H1 (cell line): Measurements from ENCODE around the gene FBXO44. TPM values are rescaled to one million over a fixed set of nuclear protein-coding genes. Genes with fewer than 3 reads are reported as not detected.

Experiments
- BRCA1 ChIP-seq: IDR thresholded peaks from 2 replicates; pipeline ENCODE4 v1.6.1; 2012; ENCODE audit warnings: low read depth, low read length, improper control_type of control experiment
- CHD2 ChIP-seq: IDR thresholded peaks from 2 replicates; pipeline ENCODE4 v1.6.1; 2012; ENCODE audit warnings: low read length, improper control_type of control experiment
- CTBP2 ChIP-seq: IDR thresholded peaks from 2 replicates; pipeline ENCODE4 v1.7.0; 2011; ENCODE audit warnings: borderline replicate concordance, mild to moderate bottlenecking, moderate library complexity, mixed read lengths, low read length; ENCODE audit not compliant: insufficient read depth, insufficient read length
- KDM4A ChIP-seq: IDR thresholded peaks from one replicate; pipeline ENCODE4 v1.7.1; 2012; ENCODE audit warnings: low read depth, mild to moderate bottlenecking, moderate library complexity, low read length, inconsistent platforms; ENCODE audit not compliant: severe bottlenecking
- POLR2AphosphoS5 ChIP-seq: IDR thresholded peaks from 2 replicates; pipeline ENCODE4 v1.6.1; 2011; ENCODE audit warnings: low read depth, low read length
- RAD21 ChIP-seq, 2 experiments: IDR thresholded peaks in 1 of 2; conservative IDR thresholded peaks in 1 of 2; 2 replicates each; pipeline ENCODE4 v1.6.1; 2011; ENCODE audit warnings: low read depth in 2 of 2, low read length in 2 of 2, improper control_type of control experiment in 1 of 2, inconsistent platforms in 1 of 2, mild to moderate bottlenecking in 1 of 2, moderate library complexity in 1 of 2
- SIN3A ChIP-seq, 2 experiments: IDR thresholded peaks in 1 of 2; conservative IDR thresholded peaks in 1 of 2; 2 replicates each; pipeline ENCODE4 v1.6.1; 2011 to 2012; ENCODE audit warnings: low read length in 2 of 2, improper control_type of control experiment in 1 of 2, low read depth in 1 of 2, mild to moderate bottlenecking in 1 of 2
- TCF12 ChIP-seq: IDR thresholded peaks from 2 replicates; pipeline ENCODE4 v1.6.1; 2011; ENCODE audit warnings: low read depth, mild to moderate bottlenecking, low read length
- polyA plus RNA-seq, 7 experiments: library from polyadenylated mRNA; depleted of rRNA in 3 of 7; stranded (reverse) in 5 of 7; unstranded in 2 of 7; fragments of >200 nt in 5 of 7; fragments of 200-250 nt in 2 of 7; gene quantifications; 1 replicate in 5 of 7; 2 replicates in 1 of 7; 4 replicates in 1 of 7; pipeline versions ENCODE4 v1.2.1 to v1.2.3, GENCODE V29; 2011 to 2013; ENCODE audit warnings: missing spikeins in 2 of 7, mixed read lengths in 2 of 7
- total RNA-seq: library from RNA; stranded (reverse); fragmentation: NEBNext Ultra II Directional; extraction: Animal tissue kit (Norgen Biotek cat#: 25700); gene quantifications from 2 replicates; pipeline ENCODE4 v1.2.1, GENCODE V29; 2021

The FBXO44 gene
- total and polyA plus RNA-seq, 2 of the 8 experiments (the other 6 are each of a cell fraction or from before 2014, with no cell fraction given), result 27.0 to 27.2 TPM

- TF ChIP-seq RAD21 (IDR thresholded peaks at IDR 0.05 in 1 of 2, conservative IDR thresholded peaks at IDR 0.05 in 1 of 2; ENCODE audit: low read depth in 2 of 2, low read length in 2 of 2), result no peak
- TF ChIP-seq SIN3A (conservative IDR thresholded peaks at IDR 0.05 in 1 of 2, IDR thresholded peaks at IDR 0.05 in 1 of 2; ENCODE audit: low read depth in 1 of 2, low read length in 2 of 2), result 0 out of 4 replicates have a peak, but pooled peaks of 1 of the 2 experiments have one; percentile 16
- no peak for TF ChIP-seq CTBP2
- no peak for TF ChIP-seq CHD2
- no peak for TF ChIP-seq TCF12
- TF ChIP-seq POLR2AphosphoS5, result 0 out of 2 replicates have a peak, but pooled peaks have one; percentile 16
- TF ChIP-seq KDM4A, result peak; percentile 26
- no peak for TF ChIP-seq BRCA1
- TF ChIP-seq, all 59 proteins: peak for 9
Observed at GRCh38 chr1:11691302-11691914, 36.7 kb downstream of the FBXO44 start, which contains the start of gene DRAXIN (continued).
